Measurements from ENCODE around the gene LIPH. TPM values are rescaled to one million over a fixed set of nuclear protein-coding genes. Genes with fewer than 3 reads are reported as not detected.
A peak's percentile ranks its signal among the peaks of the same experiment; 100 is the strongest.

The LIPH gene
- total and polyA plus RNA-seq, 10 of the 15 experiments (the other 5 are each of a cell fraction or from before 2014, with no cell fraction given): 2.2 to 11.1 (median 5.4) TPM

DNA sequence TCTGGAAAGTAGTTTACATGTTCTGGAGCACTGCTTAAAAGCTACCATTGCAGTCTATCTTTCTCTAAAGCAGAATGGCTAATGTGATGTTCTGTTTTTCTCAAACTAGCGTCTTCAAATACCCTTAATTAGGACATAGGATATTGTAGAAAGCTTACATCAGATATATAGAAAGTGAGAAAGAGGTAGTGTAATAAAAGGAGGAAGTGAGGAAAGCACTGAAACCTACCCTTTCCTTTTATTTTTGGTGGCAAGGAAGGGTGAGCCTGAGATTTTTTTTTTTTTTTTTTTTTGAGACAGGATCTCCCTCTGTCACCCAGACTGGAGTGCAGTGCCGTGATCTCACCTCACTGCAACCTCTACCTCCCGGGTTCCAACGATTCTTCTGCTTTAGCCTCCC is 43.1 kb upstream of the LIPH start:
- no peaks in the 10 kb centered on the region for H3K27me3 ChIP-seq (replicated peaks in 1 of 2; ENCODE audit: control insufficient read depth in 2 of 2, insufficient read depth in 2 of 2, low read length in 1 of 2)
- in situ Hi-C loops (cut with MboI) (no loop called here), intact Hi-C loops (cut with micrococcal nuclease; ENCODE audit: unreplicated experiment) (no loop called here)
- H4K20me1 ChIP-seq (ENCODE audit: control insufficient read depth, insufficient read depth): no peaks in the 10 kb centered on the region
- H3K9me3 ChIP-seq (replicated peaks; ENCODE audit: control insufficient read depth, insufficient read depth, low read length): no peaks in the 10 kb centered on the region
- H3K79me2 ChIP-seq (ENCODE audit: control insufficient read depth, insufficient read depth, low read length): no peaks in the 10 kb centered on the region
- no peak overlapping the region for H2AFZ ChIP-seq (ENCODE audit: control insufficient read depth, low read depth, low read length)
- ChIA-PET SMC1A (ENCODE audit: uncharacterized antibody, unreplicated experiment) (no interaction called here), POLR2A (interaction anchor here (0.5 to 1.0 kb wide), 4 partner anchors 9 to 1496 kb away, joined by 3 to 6 read pairs (median 4); no protein-coding TSS in a partner anchor), CTCF (interaction anchor here (0.7 to 2.8 kb wide), 3 partner anchors 9 to 165 kb away, joined by 4 to 10 read pairs (median 6); partner anchors contain the start of gene SENP2), RAD21 (ENCODE audit: unreplicated experiment) (interaction anchor here (0.6 kb wide), 1 partner anchor 830 kb away, joined by 3 read pairs; no protein-coding TSS in a partner anchor)
- peak overlapping the region; percentile 40 for H3K27ac ChIP-seq (ENCODE audit: control insufficient read depth, insufficient read depth)
- FAIRE-seq: peak; percentile 38
- peaks cover 8% of the 10 kb centered on the region for H3K4me1 ChIP-seq (ENCODE audit: control insufficient read depth, insufficient read depth, low read length)
- no peak overlapping the region for H3K9ac ChIP-seq (ENCODE audit: control insufficient read depth, insufficient read depth, low read length)
- peak; percentile 21 for DNase-seq (ENCODE audit: low read depth, low spot score)
- H3K4me2 ChIP-seq (ENCODE audit: control insufficient read depth, insufficient read depth): peak overlapping the region; percentile 46
- BruUV-seq (replicated peaks): no TSS peak
- ATAC-seq: peak; percentile 91
- H3K36me3 ChIP-seq (ENCODE audit: control insufficient read depth in 2 of 2, insufficient read depth in 2 of 2, low read length in 1 of 2): peaks cover 0 to 9% of the 10 kb centered on the region in 2 experiments; a peak in 1 of 4 replicates
- WGBS (ENCODE audit: insufficient coverage, insufficient replicate concordance, low lambda C conversion rate, missing lambda C conversion rate): 42% methylated on average over 3 of the region's 4 CpGs
- H3K4me3 ChIP-seq: no peak overlapping the region
- TF ChIP-seq NFIC (IDR thresholded peaks at IDR 0.05; ENCODE audit: low read depth, low read length) (peak; percentile 69), SMC3 (IDR thresholded peaks at IDR 0.05; ENCODE audit: borderline replicate concordance, low read length) (no peak), CHD4 (IDR thresholded peaks at IDR 0.05) (no peak), ZNF207 (IDR thresholded peaks at IDR 0.05; ENCODE audit: borderline replicate concordance) (no peak), ZZZ3 (IDR thresholded peaks at IDR 0.05; ENCODE audit: control insufficient read depth, insufficient read length, low read depth) (no peak), BHLHE40 (IDR thresholded peaks at IDR 0.05; ENCODE audit: borderline replicate concordance in 1 of 2, low read depth in 2 of 2, low read length in 1 of 2) (no peak), ZNF384 (IDR thresholded peaks at IDR 0.05; ENCODE audit: borderline replicate concordance, low read depth, low read length) (peak; percentile 57), EP300 (IDR thresholded peaks at IDR 0.05; ENCODE audit: borderline replicate concordance in 1 of 2, control insufficient read depth in 1 of 2, low read depth in 2 of 2, low read length in 2 of 2) (no peak), YBX1 (IDR thresholded peaks at IDR 0.05) (no peak), EED (IDR thresholded peaks at IDR 0.05; ENCODE audit: low read depth) (0 out of 2 replicates have a peak, but pooled peaks have one; percentile 15), BMI1 (IDR thresholded peaks at IDR 0.05; ENCODE audit: borderline replicate concordance) (no peak), ATF7 (IDR thresholded peaks at IDR 0.05; ENCODE audit: low read depth) (peak; percentile 76), HCFC1 (IDR thresholded peaks at IDR 0.05; ENCODE audit: low read length) (no peak), RB1 (IDR thresholded peaks at IDR 0.05; ENCODE audit: borderline replicate concordance) (no peak), ETV6 (conservative IDR thresholded peaks at IDR 0.05 in 1 of 2, IDR thresholded peaks at IDR 0.05 in 1 of 2; ENCODE audit: borderline replicate concordance in 1 of 2, low read depth in 1 of 2) (peak in 1 of 2 experiments; percentile 68; a peak in 2 of 4 replicates), GABPA (IDR thresholded peaks at IDR 0.05; ENCODE audit: low read depth) (0 out of 2 replicates have a peak, but pooled peaks have one; percentile 18), SPI1 (IDR thresholded peaks at IDR 0.05; ENCODE audit: borderline replicate concordance, insufficient read depth, low read depth, low read length) (peak; percentile 83), MTA2 (IDR thresholded peaks at IDR 0.05; ENCODE audit: low read depth) (peak; percentile 49; the same call in 1 of the 2 replicates), DPF2 (IDR thresholded peaks at IDR 0.05) (no peak), RCOR1 (conservative IDR thresholded peaks at IDR 0.05; ENCODE audit: low read depth, low read length) (no peak), KDM1A (IDR thresholded peaks at IDR 0.05; ENCODE audit: borderline replicate concordance) (no peak), IKZF2 (IDR thresholded peaks at IDR 0.05) (peak; percentile 51 to 71; a peak in 3 of 4 replicates)
- TF ChIP-seq, protein P1, sequence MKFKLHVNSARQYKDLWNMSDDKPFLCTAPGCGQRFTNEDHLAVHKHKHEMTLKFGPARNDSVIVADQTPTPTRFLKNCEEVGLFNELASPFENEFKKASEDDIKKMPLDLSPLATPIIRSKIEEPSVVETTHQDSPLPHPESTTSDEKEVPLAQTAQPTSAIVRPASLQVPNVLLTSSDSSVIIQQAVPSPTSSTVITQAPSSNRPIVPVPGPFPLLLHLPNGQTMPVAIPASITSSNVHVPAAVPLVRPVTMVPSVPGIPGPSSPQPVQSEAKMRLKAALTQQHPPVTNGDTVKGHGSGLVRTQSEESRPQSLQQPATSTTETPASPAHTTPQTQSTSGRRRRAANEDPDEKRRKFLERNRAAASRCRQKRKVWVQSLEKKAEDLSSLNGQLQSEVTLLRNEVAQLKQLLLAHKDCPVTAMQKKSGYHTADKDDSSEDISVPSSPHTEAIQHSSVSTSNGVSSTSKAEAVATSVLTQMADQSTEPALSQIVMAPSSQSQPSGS (IDR thresholded peaks at IDR 0.05; ENCODE audit: low read length): peak; percentile 61
- TF ChIP-seq, protein P2, sequence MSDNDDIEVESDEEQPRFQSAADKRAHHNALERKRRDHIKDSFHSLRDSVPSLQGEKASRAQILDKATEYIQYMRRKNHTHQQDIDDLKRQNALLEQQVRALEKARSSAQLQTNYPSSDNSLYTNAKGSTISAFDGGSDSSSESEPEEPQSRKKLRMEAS (IDR thresholded peaks at IDR 0.05; ENCODE audit: low read depth, low read length): no peak
- TF ChIP-seq, protein P3, sequence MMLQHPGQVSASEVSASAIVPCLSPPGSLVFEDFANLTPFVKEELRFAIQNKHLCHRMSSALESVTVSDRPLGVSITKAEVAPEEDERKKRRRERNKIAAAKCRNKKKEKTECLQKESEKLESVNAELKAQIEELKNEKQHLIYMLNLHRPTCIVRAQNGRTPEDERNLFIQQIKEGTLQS (IDR thresholded peaks at IDR 0.05; ENCODE audit: borderline replicate concordance, extremely low read depth, low read depth, low read length): no peak

Measured in GM12878 (cell line).